NCI-H2107 treated with DMSO at 0.1 percent for 48 hours (cell line): ENCODE measurements around the gene DSCAML1.

Source experiments
- DNase-seq: peaks from one replicate; lab custom pipeline; 2025; ENCODE audit not compliant: unreplicated experiment; lab: John Stamatoyannopoulos, UW

DSCAML1 gene

GRCh38 chr11:117642396-117642795, 154.6 kb downstream of the DSCAML1 start:
- DNase-seq, result no peak

GRCh38 chr11:117641008-117641915, 155.8 kb downstream of the DSCAML1 start:
- DNase-seq, result no peak

GRCh38 chr11:117640041-117640440, 157.0 kb downstream of the DSCAML1 start:
- DNase-seq, result no peak

- no peak for DNase-seq
Observed at GRCh38 chr11:117639601-117640000, 157.4 kb downstream of the DSCAML1 start.

DNA sequence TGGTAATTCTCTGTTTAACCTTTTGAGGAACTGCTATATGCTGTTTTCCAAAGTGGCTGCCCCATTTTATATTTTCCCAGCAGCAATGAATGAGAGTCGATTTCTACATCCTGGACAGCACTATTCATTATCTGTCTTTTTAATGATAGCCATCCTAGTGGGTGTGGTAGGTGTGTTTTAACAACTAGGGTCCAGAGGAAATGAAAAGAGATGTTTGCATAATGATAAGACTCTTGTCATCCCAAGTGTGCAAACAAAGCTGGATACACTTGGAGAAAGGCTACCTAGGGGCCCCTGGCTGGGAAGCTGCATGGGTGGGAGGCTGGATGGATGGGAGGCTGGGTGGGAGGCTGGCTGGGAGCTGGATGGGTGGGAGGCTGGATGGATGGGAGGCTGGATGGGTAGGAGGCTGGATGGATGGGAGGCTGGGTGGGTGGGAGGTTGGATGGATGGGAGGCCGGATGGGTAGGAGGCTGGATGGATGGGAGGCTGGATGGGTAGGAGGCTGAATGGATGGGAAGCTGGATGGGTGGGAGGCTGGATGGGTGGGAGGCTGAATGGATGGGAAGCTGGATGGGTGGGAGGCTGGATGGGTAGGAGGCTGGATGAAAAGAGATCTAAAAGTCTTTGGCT, 158.0 kb downstream of the DSCAML1 start:
- no peak for DNase-seq

DNA sequence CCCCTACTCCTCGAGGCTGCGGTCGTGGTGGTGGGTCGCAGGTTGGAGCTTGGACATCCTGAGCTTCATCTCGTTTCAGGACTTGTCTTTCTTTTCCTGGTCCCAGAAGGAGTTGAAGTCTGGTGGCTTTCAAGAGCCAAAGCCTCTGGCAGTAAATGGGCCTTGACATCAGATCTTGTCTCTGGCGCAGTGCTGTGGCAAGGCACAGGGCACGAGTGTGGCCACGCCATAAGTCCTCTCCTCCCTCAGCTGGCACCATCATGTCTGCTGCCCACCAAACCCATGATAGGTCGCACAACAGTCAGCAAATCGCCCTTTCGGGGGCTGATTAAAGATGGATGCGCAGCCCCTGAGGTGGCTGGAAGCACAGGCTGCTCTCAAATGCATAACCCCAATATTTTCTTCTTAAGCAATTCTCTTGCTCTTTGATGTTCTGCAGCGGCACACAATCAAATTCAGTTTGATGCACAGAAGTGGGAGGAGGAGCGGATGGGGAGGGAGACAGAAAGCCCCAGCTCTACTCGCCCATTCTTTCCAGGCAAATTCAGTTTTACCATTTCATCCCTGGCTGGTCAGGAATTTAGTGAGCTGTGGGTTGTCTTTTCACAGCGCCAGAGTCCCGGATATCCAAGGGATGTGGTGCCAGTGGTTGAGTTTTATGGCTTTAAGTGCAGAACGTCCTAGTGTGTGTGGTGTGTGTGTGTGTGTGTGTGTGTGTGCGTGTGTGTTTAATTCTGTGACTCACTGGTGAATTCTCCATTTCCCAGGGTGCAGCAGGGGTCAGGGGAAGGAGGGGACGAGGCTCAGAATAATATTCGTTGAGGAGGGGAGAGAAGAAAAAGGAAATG, 162.0 kb downstream of the DSCAML1 start:
- no peak for DNase-seq

DNA sequence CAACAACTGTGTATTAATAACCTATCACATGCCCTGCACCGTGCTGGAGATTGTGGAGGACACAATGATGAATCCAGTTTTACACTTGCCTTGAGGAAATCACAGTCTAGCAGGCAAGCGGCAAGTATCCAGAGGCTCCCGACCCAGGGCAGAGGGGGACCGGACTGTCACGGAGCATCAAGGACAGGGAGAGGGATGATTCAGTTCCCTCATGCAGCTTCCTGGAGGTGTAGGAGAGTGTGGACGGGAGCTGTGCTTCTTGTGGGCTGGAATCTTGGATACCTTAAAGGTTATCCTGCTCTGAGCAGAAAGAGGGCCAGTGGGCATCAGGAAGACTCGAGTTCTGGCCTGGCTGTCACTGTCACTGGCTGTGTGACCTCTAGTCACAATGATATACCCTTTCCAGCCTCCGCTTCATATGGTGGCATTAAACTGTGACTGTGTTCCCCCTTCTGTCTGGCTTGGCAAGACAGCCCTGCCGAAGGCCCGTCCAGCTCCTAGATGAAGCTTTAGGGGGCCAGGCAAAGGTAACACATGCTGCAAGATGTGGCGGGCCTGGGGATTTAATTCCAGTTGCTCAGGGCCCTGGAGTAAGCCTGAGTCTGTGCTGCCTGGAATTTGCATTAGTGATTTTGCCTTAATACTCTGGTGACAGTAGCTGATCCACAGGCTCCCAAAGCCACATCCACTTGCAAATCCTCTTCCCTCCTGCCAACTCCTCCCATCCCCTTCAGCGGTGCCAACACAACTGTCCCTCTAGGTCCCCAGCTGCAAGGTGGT, 162.8 kb downstream of the DSCAML1 start:
- DNase-seq, result no peak

- no peak for DNase-seq
Observed at GRCh38 chr11:117633186-117633754, 163.7 kb downstream of the DSCAML1 start.

GRCh38 chr11:117632306-117632705, 164.7 kb downstream of the DSCAML1 start:
- DNase-seq, result no peak

DNA sequence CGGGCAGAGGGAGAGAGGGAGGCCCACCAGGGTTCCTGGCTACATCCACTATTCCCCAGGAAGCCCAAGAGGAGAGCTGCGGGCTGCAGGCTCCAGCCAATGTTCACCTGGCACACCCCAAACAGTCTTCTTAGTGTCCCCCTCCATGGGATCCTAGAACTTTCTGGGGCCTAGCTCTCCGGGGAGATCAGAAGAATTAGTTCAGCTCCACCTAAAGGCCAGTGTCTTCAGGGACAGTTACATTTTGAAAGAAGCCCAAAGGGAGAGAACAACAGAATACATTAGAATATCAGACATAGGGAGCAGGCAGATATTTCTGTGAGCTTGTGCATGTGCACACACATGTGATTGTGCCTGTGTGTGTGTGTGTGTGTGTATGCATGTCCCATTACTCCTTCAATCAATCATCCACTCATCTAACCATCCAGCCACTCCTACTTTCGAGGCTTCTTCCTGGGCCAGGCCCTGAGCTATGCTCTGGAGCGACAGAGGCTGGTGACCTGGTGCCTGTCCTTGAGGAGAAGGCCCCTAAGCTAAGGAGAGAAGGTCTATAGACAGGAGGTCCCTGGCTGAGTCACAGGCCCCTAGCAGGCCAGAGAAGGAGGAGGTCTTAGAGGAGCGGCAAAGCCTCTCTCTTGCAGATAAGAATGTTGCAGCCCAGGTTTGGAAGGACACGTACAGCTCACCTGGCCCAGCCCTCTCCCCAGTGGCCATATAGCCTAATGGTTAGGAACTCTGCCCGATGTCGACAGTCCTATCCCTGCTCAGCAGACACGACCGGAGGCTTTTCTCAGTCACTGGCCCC, 165.5 kb downstream of the DSCAML1 start:
- no peak for DNase-seq

- no peak for DNase-seq
Observed at GRCh38 chr11:117629891-117630538, 167.0 kb downstream of the DSCAML1 start.

DNA sequence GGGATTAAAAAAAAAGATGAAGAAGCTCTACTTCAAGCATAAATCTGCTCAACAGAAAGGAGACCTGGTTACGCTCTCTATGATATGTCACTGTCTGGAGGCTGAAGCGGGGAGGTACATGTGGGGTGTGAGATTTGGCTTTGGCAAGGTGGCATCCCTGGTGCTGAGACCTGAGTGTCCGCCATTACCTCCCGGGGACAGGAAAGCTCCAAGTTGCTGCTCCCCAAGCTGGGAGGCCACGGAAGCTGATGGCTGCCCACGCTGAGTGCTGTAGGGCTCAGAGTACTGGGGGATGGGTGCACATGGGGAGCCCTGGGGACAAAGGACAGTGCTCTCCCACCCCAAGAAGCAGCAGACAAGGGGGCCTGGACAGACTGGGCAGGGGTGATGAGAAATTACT, 167.9 kb downstream of the DSCAML1 start:
- no peak for DNase-seq

DNA sequence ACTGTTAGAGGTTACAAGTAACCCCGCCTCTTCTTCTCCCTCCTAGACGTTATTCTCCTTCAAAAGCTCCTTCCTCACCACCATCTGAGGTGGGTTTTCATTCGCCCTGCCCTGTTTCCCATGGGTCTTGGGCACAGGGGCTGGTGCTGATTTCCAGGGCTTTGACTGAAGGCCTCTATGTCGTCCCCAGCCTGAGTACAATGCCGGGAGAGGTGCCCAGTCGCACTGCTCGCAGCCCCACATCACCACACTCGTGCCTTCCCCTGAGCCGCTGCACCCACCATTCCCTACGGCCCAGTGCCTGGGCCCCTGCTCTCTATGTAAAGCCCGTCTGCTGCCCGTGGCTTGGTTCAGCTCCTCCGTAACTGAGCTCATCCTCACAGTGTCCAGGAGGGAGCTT, 169.8 kb downstream of the DSCAML1 start:
- DNase-seq, result no peak

- DNase-seq, result no peak
Observed at GRCh38 chr11:117626576-117626975, 170.4 kb downstream of the DSCAML1 start.

GRCh38 chr11:117625237-117625636, 171.8 kb downstream of the DSCAML1 start:
- peak; percentile 75 for DNase-seq

- DNase-seq, result no peak
Observed at GRCh38 chr11:117623831-117624271, 173.2 kb downstream of the DSCAML1 start.

DNA sequence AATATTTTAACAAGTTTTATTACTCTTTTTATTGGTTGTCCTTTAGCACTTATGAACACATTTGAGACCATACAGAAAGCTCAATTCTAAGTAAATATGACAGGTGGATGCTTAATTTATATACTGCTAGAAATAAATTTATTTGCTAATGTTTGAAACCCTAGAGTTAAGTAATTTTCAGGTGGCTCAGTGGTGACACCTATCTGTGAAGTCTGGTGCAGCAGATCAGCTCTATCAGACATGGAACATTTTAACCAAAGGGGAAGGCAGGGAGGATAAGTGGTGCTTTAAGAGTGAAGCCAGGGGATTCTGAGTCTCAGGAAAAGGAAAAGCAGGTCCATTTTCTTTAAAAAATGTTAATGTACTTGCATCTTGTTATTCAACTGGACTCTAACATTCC, 175.8 kb downstream of the DSCAML1 start:
- no peak for DNase-seq

DNA sequence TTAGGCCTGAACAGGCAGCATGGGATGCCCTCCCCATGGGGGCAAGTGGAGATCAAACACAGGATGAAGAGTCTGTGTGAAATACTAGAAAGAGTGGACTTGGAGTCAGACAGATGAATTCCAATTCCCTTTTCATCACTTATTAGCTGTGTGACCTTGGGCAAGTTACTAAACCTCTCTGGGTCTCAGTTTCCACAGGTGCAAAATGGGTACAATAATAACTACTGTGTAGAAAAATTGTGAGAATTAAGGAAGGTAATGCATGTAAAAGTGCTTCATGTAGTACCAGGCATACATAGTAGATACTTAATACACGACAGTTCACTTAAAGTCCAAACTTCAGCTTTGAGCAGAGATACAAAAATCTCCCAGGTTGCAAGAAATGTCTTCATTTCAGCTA, 176.4 kb downstream of the DSCAML1 start:
- no peak for DNase-seq

- peak; percentile 91 for DNase-seq
Observed at GRCh38 chr11:117620086-117620485, 176.9 kb downstream of the DSCAML1 start.
